ENCODE results near the gene ARHGEF16. TPM values are rescaled to one million over a fixed set of nuclear protein-coding genes. Genes with fewer than 3 reads are reported as not detected.

ARHGEF16 gene
- total RNA-seq, 2 experiments from 2014 or later: not detected

GRCh38 chr1:3436451-3436850 is 18.0 kb upstream of the ARHGEF16 start:
- H3K36me3 Mint-ChIP-seq (ENCODE audit: low read depth): no peaks in the 10 kb centered on the region
- ChIA-PET POLR2A (no interaction called here), CTCF (no interaction called here)
- no peaks in the 10 kb centered on the region for H3K4me1 Mint-ChIP-seq
- H3K4me3 Mint-ChIP-seq: no peak overlapping the region
- H3K9me3 Mint-ChIP-seq: no peaks in the 10 kb centered on the region
- no peak overlapping the region for H3K27ac Mint-ChIP-seq
- DNase-seq: no peak
- no peaks in the 10 kb centered on the region for H3K27me3 Mint-ChIP-seq

- H3K27ac Mint-ChIP-seq: no peak overlapping the region
- no peaks in the 10 kb centered on the region for H3K4me1 Mint-ChIP-seq
- H3K27me3 Mint-ChIP-seq: no peaks in the 10 kb centered on the region
- no peak for DNase-seq
- POLR2A ChIA-PET: no interaction called here
- no peak overlapping the region for H3K4me3 Mint-ChIP-seq
- no peaks in the 10 kb centered on the region for H3K36me3 Mint-ChIP-seq (ENCODE audit: low read depth)
- CTCF ChIA-PET: no interaction called here
- H3K9me3 Mint-ChIP-seq: no peaks in the 10 kb centered on the region
These were observed 17.6 kb upstream of the ARHGEF16 start for GRCh38 chr1:3436901-3437300.

- ChIA-PET CTCF (no interaction called here), POLR2A (no interaction called here)
- no peak for DNase-seq
- Mint-ChIP-seq H3K36me3 (ENCODE audit: low read depth) (no peaks in the 10 kb centered on the region), H3K27ac (no peak overlapping the region), H3K27me3 (no peaks in the 10 kb centered on the region), H3K9me3 (no peaks in the 10 kb centered on the region), H3K4me1 (no peaks in the 10 kb centered on the region), H3K4me3 (no peak overlapping the region)
These were observed 15.7 kb upstream of the ARHGEF16 start for GRCh38 chr1:3438661-3439180.

- ChIA-PET CTCF (no interaction called here), POLR2A (no interaction called here)
- H3K27ac Mint-ChIP-seq: no peak overlapping the region
- no peaks in the 10 kb centered on the region for H3K9me3 Mint-ChIP-seq
- no peaks in the 10 kb centered on the region for H3K27me3 Mint-ChIP-seq
- H3K4me1 Mint-ChIP-seq: no peaks in the 10 kb centered on the region
- H3K36me3 Mint-ChIP-seq (ENCODE audit: low read depth): no peaks in the 10 kb centered on the region
- H3K4me3 Mint-ChIP-seq: no peak overlapping the region
- no peak for DNase-seq
These were observed 14.8 kb upstream of the ARHGEF16 start for GRCh38 chr1:3439346-3440299.

- ChIA-PET CTCF (no interaction called here), POLR2A (no interaction called here)
- Mint-ChIP-seq H3K27ac (no peak overlapping the region), H3K4me3 (no peak overlapping the region), H3K4me1 (no peaks in the 10 kb centered on the region), H3K9me3 (no peaks in the 10 kb centered on the region), H3K36me3 (ENCODE audit: low read depth) (no peaks in the 10 kb centered on the region), H3K27me3 (no peaks in the 10 kb centered on the region)
- no peak for DNase-seq
These were observed 14.2 kb upstream of the ARHGEF16 start for GRCh38 chr1:3440300-3440681.

- Mint-ChIP-seq H3K4me1 (no peaks in the 10 kb centered on the region), H3K36me3 (ENCODE audit: low read depth) (no peaks in the 10 kb centered on the region), H3K27ac (no peak overlapping the region), H3K4me3 (no peak overlapping the region), H3K27me3 (no peaks in the 10 kb centered on the region), H3K9me3 (no peaks in the 10 kb centered on the region)
- ChIA-PET CTCF (no interaction called here), POLR2A (no interaction called here)
- no peak for DNase-seq
These were observed 13.6 kb upstream of the ARHGEF16 start for GRCh38 chr1:3440711-3441409.

- Mint-ChIP-seq H3K4me3 (no peak overlapping the region), H3K9me3 (no peaks in the 10 kb centered on the region), H3K27ac (no peak overlapping the region), H3K4me1 (no peaks in the 10 kb centered on the region), H3K36me3 (ENCODE audit: low read depth) (no peaks in the 10 kb centered on the region), H3K27me3 (no peaks in the 10 kb centered on the region)
- DNase-seq: no peak
- POLR2A ChIA-PET: no interaction called here
- CTCF ChIA-PET: no interaction called here
These were observed 13.0 kb upstream of the ARHGEF16 start for GRCh38 chr1:3441410-3441847.

- Mint-ChIP-seq H3K27me3 (no peaks in the 10 kb centered on the region), H3K4me1 (no peaks in the 10 kb centered on the region), H3K27ac (no peak overlapping the region), H3K9me3 (no peaks in the 10 kb centered on the region), H3K36me3 (ENCODE audit: low read depth) (no peaks in the 10 kb centered on the region), H3K4me3 (no peak overlapping the region)
- ChIA-PET CTCF (no interaction called here), POLR2A (no interaction called here)
- no peak for DNase-seq
These were observed 12.6 kb upstream of the ARHGEF16 start for GRCh38 chr1:3441880-3442279.

GRCh38 chr1:3442331-3442730 is 12.1 kb upstream of the ARHGEF16 start:
- H3K36me3 Mint-ChIP-seq (ENCODE audit: low read depth): no peaks in the 10 kb centered on the region
- ChIA-PET CTCF (no interaction called here), POLR2A (no interaction called here)
- DNase-seq: no peak
- H3K27me3 Mint-ChIP-seq: no peaks in the 10 kb centered on the region
- no peak overlapping the region for H3K4me3 Mint-ChIP-seq
- no peaks in the 10 kb centered on the region for H3K4me1 Mint-ChIP-seq
- no peak overlapping the region for H3K27ac Mint-ChIP-seq
- H3K9me3 Mint-ChIP-seq: no peaks in the 10 kb centered on the region

GRCh38 chr1:3442901-3443300 is 11.6 kb upstream of the ARHGEF16 start:
- CTCF ChIA-PET: no interaction called here
- POLR2A ChIA-PET: no interaction called here
- Mint-ChIP-seq H3K27ac (no peak overlapping the region), H3K27me3 (peaks cover 3% of the 10 kb centered on the region), H3K4me3 (no peak overlapping the region), H3K36me3 (ENCODE audit: low read depth) (no peaks in the 10 kb centered on the region), H3K4me1 (no peaks in the 10 kb centered on the region), H3K9me3 (no peaks in the 10 kb centered on the region)
- DNase-seq: no peak

GRCh38 chr1:3443807-3444206 is 10.7 kb upstream of the ARHGEF16 start:
- Mint-ChIP-seq H3K27ac (no peak overlapping the region), H3K4me1 (no peaks in the 10 kb centered on the region), H3K36me3 (ENCODE audit: low read depth) (no peaks in the 10 kb centered on the region), H3K9me3 (no peaks in the 10 kb centered on the region), H3K27me3 (peaks cover 3% of the 10 kb centered on the region), H3K4me3 (no peak overlapping the region)
- CTCF ChIA-PET: no interaction called here
- DNase-seq: no peak
- POLR2A ChIA-PET: no interaction called here

GRCh38 chr1:3444298-3444697 is 10.2 kb upstream of the ARHGEF16 start:
- no peaks in the 10 kb centered on the region for H3K36me3 Mint-ChIP-seq (ENCODE audit: low read depth)
- no peaks in the 10 kb centered on the region for H3K4me1 Mint-ChIP-seq
- DNase-seq: no peak
- ChIA-PET CTCF (no interaction called here), POLR2A (no interaction called here)
- no peaks in the 10 kb centered on the region for H3K9me3 Mint-ChIP-seq
- H3K4me3 Mint-ChIP-seq: no peak overlapping the region
- no peak overlapping the region for H3K27ac Mint-ChIP-seq
- H3K27me3 Mint-ChIP-seq: peaks cover 3% of the 10 kb centered on the region

- Mint-ChIP-seq H3K36me3 (ENCODE audit: low read depth) (no peaks in the 10 kb centered on the region), H3K4me3 (no peak overlapping the region), H3K27me3 (peaks cover 6% of the 10 kb centered on the region), H3K9me3 (no peaks in the 10 kb centered on the region), H3K4me1 (no peaks in the 10 kb centered on the region), H3K27ac (no peak overlapping the region)
- POLR2A ChIA-PET: no interaction called here
- DNase-seq: no peak
- CTCF ChIA-PET: no interaction called here
These were observed 9.7 kb upstream of the ARHGEF16 start for GRCh38 chr1:3444736-3445135.

All from activated CD4-positive, alpha-beta memory T cell treated with anti-CD3 and anti-CD28 coated beads, Interleukin-2, amount 10 ng/mL, durations not matched to agents 7 days and 5 days (primary cell).